ENCODE data around the gene NT5C1B. TPM values are rescaled to one million over a fixed set of nuclear protein-coding genes. Genes with fewer than 3 reads are reported as not detected.
"Not testable (repeated sequence)": the region's sequence is repeated elsewhere in the genome, so short reads cannot be mapped to it uniquely, and the experiment has no call there.

NT5C1B gene
- total and polyA plus RNA-seq, 2 experiments from 2014 or later: not detected

GRCh38 chr2:18637196-18637595 lies 47.8 kb upstream of the NT5C1B start:
- TF ChIP-seq REST (IDR thresholded peaks at IDR 0.05; ENCODE audit: unreplicated experiment): no peak
- TF ChIP-seq ZNF114 (CRISPR knock-in tag; IDR thresholded peaks at IDR 0.05): no peak
- no peak for TF ChIP-seq CTCF (conservative IDR thresholded peaks at IDR 0.05; ENCODE audit: low read depth in 2 of 2)
- no peak for TF ChIP-seq ETS1 (IDR thresholded peaks at IDR 0.05)
- no peak for TF ChIP-seq CREB1 (CRISPR knock-in tag; IDR thresholded peaks at IDR 0.05; ENCODE audit: low read depth)
- no peak for ATAC-seq

GRCh38 chr2:18632699-18633098 lies 43.3 kb upstream of the NT5C1B start:
- not testable (repeated sequence) for H4K20me1 ChIP-seq (replicated peaks; ENCODE audit: insufficient read depth); H3K4me1 ChIP-seq (ENCODE audit: insufficient read depth); H3K27me3 ChIP-seq (ENCODE audit: insufficient read depth); H3K27me3 Mint-ChIP-seq (ENCODE audit: insufficient read depth, low read depth, poor library complexity); ATAC-seq; H2AFZ ChIP-seq; H3K4me1 Mint-ChIP-seq; DNase-seq (ENCODE audit: low spot score); H3K36me3 ChIP-seq (ENCODE audit: insufficient read depth); H3K79me2 ChIP-seq (replicated peaks; ENCODE audit: insufficient read depth); H3K9me2 ChIP-seq (ENCODE audit: insufficient read depth); H3K4me3 ChIP-seq; H3F3A ChIP-seq (replicated peaks; ENCODE audit: low read depth); H3K4me2 ChIP-seq; H3K27ac ChIP-seq (ENCODE audit: low read depth); H3K27ac Mint-ChIP-seq; H3K4me3 Mint-ChIP-seq
- H3K36me3 Mint-ChIP-seq (ENCODE audit: low read depth): peaks cover 35% of the 10 kb centered on the region
- H3K9me3 Mint-ChIP-seq: peaks cover 61% of the 10 kb centered on the region

More at GRCh38 chr2:18637196-18637595, 47.8 kb upstream of the NT5C1B start:
- H3K4me1 Mint-ChIP-seq: no peaks in the 10 kb centered on the region; the same call in 1 of the 3 replicates
- Histone ChIP-seq H3K4me1 (ENCODE audit: insufficient read depth) (peaks cover 4% of the 10 kb centered on the region), H3K27me3 (ENCODE audit: insufficient read depth) (no peaks in the 10 kb centered on the region), H3K4me3 (no peak overlapping the region), H3F3A (replicated peaks; ENCODE audit: low read depth) (no peaks in the 10 kb centered on the region), H2AFZ (no peak overlapping the region), H3K4me2 (no peak overlapping the region), H3K36me3 (ENCODE audit: insufficient read depth) (peaks cover 7% of the 10 kb centered on the region; the same call in 1 of the 2 replicates), H3K9me2 (ENCODE audit: insufficient read depth) (no peaks in the 10 kb centered on the region), H3K27ac (ENCODE audit: low read depth) (no peak overlapping the region), H4K20me1 (replicated peaks; ENCODE audit: insufficient read depth) (no peaks in the 10 kb centered on the region), H3K79me2 (replicated peaks; ENCODE audit: insufficient read depth) (no peaks in the 10 kb centered on the region)
- peaks cover 33% of the 10 kb centered on the region for H3K36me3 Mint-ChIP-seq (ENCODE audit: low read depth)
- peaks cover 60% of the 10 kb centered on the region for H3K9me3 Mint-ChIP-seq
- H3K27me3 Mint-ChIP-seq (ENCODE audit: insufficient read depth, low read depth, poor library complexity): no peaks in the 10 kb centered on the region
- DNase-seq (ENCODE audit: low spot score): no peak
- H3K27ac Mint-ChIP-seq: no peak overlapping the region
- H3K4me3 Mint-ChIP-seq: no peak overlapping the region
